ENCODE results near the gene ZNF488.

Gene ZNF488

GRCh38 chr10:47409171-47409865 is 25.2 kb upstream of the ZNF488 start:
- Histone ChIP-seq H3K36me3 (ENCODE audit: insufficient read depth, low read length) (no peaks in the 10 kb centered on the region), H3K4me3 (ENCODE audit: low read length) (no peak overlapping the region), H3K27ac (ENCODE audit: low read depth, low read length) (no peak overlapping the region), H3K4me1 (ENCODE audit: insufficient read depth, low read length) (0 out of 2 replicates have a peak, but pooled peaks cover 1% of the 10 kb centered on the region), H3K9me3 (ENCODE audit: insufficient read depth, low read depth, low read length) (no peaks in the 10 kb centered on the region), H3K27me3 (ENCODE audit: insufficient read depth, low read length) (no peaks in the 10 kb centered on the region), H3K9ac (ENCODE audit: low read depth, low read length) (no peak overlapping the region)
- WGBS: 84% methylated on average over 15 of the region's 15 CpGs

GRCh38 chr10:47408606-47409005 is 24.5 kb upstream of the ZNF488 start:
- H3K36me3 ChIP-seq (ENCODE audit: insufficient read depth, low read length): no peaks in the 10 kb centered on the region
- H3K27me3 ChIP-seq (ENCODE audit: insufficient read depth, low read length): no peaks in the 10 kb centered on the region
- no peak overlapping the region for H3K27ac ChIP-seq (ENCODE audit: low read depth, low read length)
- 96% methylated on average over 5 of the region's 6 CpGs for WGBS
- no peak overlapping the region for H3K9ac ChIP-seq (ENCODE audit: low read depth, low read length)
- no peaks in the 10 kb centered on the region for H3K9me3 ChIP-seq (ENCODE audit: insufficient read depth, low read depth, low read length)
- no peak overlapping the region for H3K4me3 ChIP-seq (ENCODE audit: low read length)
- H3K4me1 ChIP-seq (ENCODE audit: insufficient read depth, low read length): peaks cover 8% of the 10 kb centered on the region; the same call in 1 of the 2 replicates

- Histone ChIP-seq H3K4me3 (ENCODE audit: low read length) (no peak overlapping the region), H3K27ac (ENCODE audit: low read depth, low read length) (no peak overlapping the region; the same call in 1 of the 2 replicates), H3K9me3 (ENCODE audit: insufficient read depth, low read depth, low read length) (no peaks in the 10 kb centered on the region), H3K27me3 (ENCODE audit: insufficient read depth, low read length) (no peaks in the 10 kb centered on the region), H3K4me1 (ENCODE audit: insufficient read depth, low read length) (peaks cover 22% of the 10 kb centered on the region), H3K36me3 (ENCODE audit: insufficient read depth, low read length) (no peaks in the 10 kb centered on the region), H3K9ac (ENCODE audit: low read depth, low read length) (no peak overlapping the region)
- 81% methylated on average over 9 of the region's 9 CpGs for WGBS
Measured at GRCh38 chr10:47406870-47407691, 23.0 kb upstream of the ZNF488 start.

- 86% methylated on average over 4 of the region's 4 CpGs for WGBS
- no peak overlapping the region for H3K4me3 ChIP-seq (ENCODE audit: low read length)
Measured at GRCh38 chr10:47406548-47406869, 22.4 kb upstream of the ZNF488 start.

GRCh38 chr10:47405857-47406547 is 21.9 kb upstream of the ZNF488 start:
- no peak overlapping the region for H3K27ac ChIP-seq (ENCODE audit: low read depth, low read length)
- H3K27me3 ChIP-seq (ENCODE audit: insufficient read depth, low read length): no peaks in the 10 kb centered on the region
- peaks cover 26% of the 10 kb centered on the region for H3K4me1 ChIP-seq (ENCODE audit: insufficient read depth, low read length)
- whole genome bisulfite sequencing: 92% methylated on average over 11 of the region's 11 CpGs
- H3K36me3 ChIP-seq (ENCODE audit: insufficient read depth, low read length): no peaks in the 10 kb centered on the region
- no peaks in the 10 kb centered on the region for H3K9me3 ChIP-seq (ENCODE audit: insufficient read depth, low read depth, low read length)
- H3K9ac ChIP-seq (ENCODE audit: low read depth, low read length): no peak overlapping the region
- H3K4me3 ChIP-seq (ENCODE audit: low read length): no peak overlapping the region

More at GRCh38 chr10:47406548-47406869, 22.4 kb upstream of the ZNF488 start:
- Histone ChIP-seq H3K4me1 (ENCODE audit: insufficient read depth, low read length) (peaks cover 26% of the 10 kb centered on the region), H3K27ac (ENCODE audit: low read depth, low read length) (no peak overlapping the region), H3K36me3 (ENCODE audit: insufficient read depth, low read length) (no peaks in the 10 kb centered on the region), H3K9me3 (ENCODE audit: insufficient read depth, low read depth, low read length) (no peaks in the 10 kb centered on the region), H3K27me3 (ENCODE audit: insufficient read depth, low read length) (no peaks in the 10 kb centered on the region), H3K9ac (ENCODE audit: low read depth, low read length) (no peak overlapping the region)

GRCh38 chr10:47404937-47405336 is 20.8 kb upstream of the ZNF488 start:
- 93% methylated on average over 2 of the region's 2 CpGs for WGBS
- Histone ChIP-seq H3K27ac (ENCODE audit: low read depth, low read length) (no peak overlapping the region), H3K36me3 (ENCODE audit: insufficient read depth, low read length) (no peaks in the 10 kb centered on the region), H3K27me3 (ENCODE audit: insufficient read depth, low read length) (no peaks in the 10 kb centered on the region), H3K9me3 (ENCODE audit: insufficient read depth, low read depth, low read length) (no peaks in the 10 kb centered on the region), H3K4me3 (ENCODE audit: low read length) (no peak overlapping the region), H3K9ac (ENCODE audit: low read depth, low read length) (no peak overlapping the region), H3K4me1 (ENCODE audit: insufficient read depth, low read length) (peaks cover 26% of the 10 kb centered on the region)

- 90% methylated on average over 6 of the region's 6 CpGs for WGBS
- Histone ChIP-seq H3K9ac (ENCODE audit: low read depth, low read length) (no peak overlapping the region), H3K4me3 (ENCODE audit: low read length) (no peak overlapping the region), H3K9me3 (ENCODE audit: insufficient read depth, low read depth, low read length) (no peaks in the 10 kb centered on the region), H3K27ac (ENCODE audit: low read depth, low read length) (no peak overlapping the region), H3K36me3 (ENCODE audit: insufficient read depth, low read length) (no peaks in the 10 kb centered on the region), H3K4me1 (ENCODE audit: insufficient read depth, low read length) (peaks cover 26% of the 10 kb centered on the region), H3K27me3 (ENCODE audit: insufficient read depth, low read length) (no peaks in the 10 kb centered on the region)
Measured at GRCh38 chr10:47404446-47404845, 20.4 kb upstream of the ZNF488 start.

- Histone ChIP-seq H3K4me3 (ENCODE audit: low read length) (no peak overlapping the region), H3K4me1 (ENCODE audit: insufficient read depth, low read length) (peaks cover 26% of the 10 kb centered on the region), H3K27ac (ENCODE audit: low read depth, low read length) (peak overlapping the region; percentile 39; the same call in 1 of the 2 replicates), H3K36me3 (ENCODE audit: insufficient read depth, low read length) (no peaks in the 10 kb centered on the region), H3K9ac (ENCODE audit: low read depth, low read length) (no peak overlapping the region), H3K9me3 (ENCODE audit: insufficient read depth, low read depth, low read length) (no peaks in the 10 kb centered on the region), H3K27me3 (ENCODE audit: insufficient read depth, low read length) (no peaks in the 10 kb centered on the region)
- WGBS: 59% methylated on average over 6 of the region's 6 CpGs
Measured at GRCh38 chr10:47403446-47404318, 19.6 kb upstream of the ZNF488 start.

GRCh38 chr10:47402641-47403301 is 18.7 kb upstream of the ZNF488 start:
- Histone ChIP-seq H3K4me3 (ENCODE audit: low read length) (no peak overlapping the region), H3K9me3 (ENCODE audit: insufficient read depth, low read depth, low read length) (no peaks in the 10 kb centered on the region), H3K4me1 (ENCODE audit: insufficient read depth, low read length) (peaks cover 26% of the 10 kb centered on the region), H3K9ac (ENCODE audit: low read depth, low read length) (no peak overlapping the region), H3K27ac (ENCODE audit: low read depth, low read length) (peak overlapping the region; percentile 22; the same call in 1 of the 2 replicates), H3K27me3 (ENCODE audit: insufficient read depth, low read length) (no peaks in the 10 kb centered on the region), H3K36me3 (ENCODE audit: insufficient read depth, low read length) (no peaks in the 10 kb centered on the region)
- WGBS: 25% methylated on average over 4 of the region's 4 CpGs

GRCh38 chr10:47401874-47402640 is 18.0 kb upstream of the ZNF488 start:
- Histone ChIP-seq H3K9ac (ENCODE audit: low read depth, low read length) (no peak overlapping the region), H3K36me3 (ENCODE audit: insufficient read depth, low read length) (no peaks in the 10 kb centered on the region), H3K27me3 (ENCODE audit: insufficient read depth, low read length) (no peaks in the 10 kb centered on the region), H3K27ac (ENCODE audit: low read depth, low read length) (no peak overlapping the region; the same call in 1 of the 2 replicates), H3K4me3 (ENCODE audit: low read length) (no peak overlapping the region), H3K9me3 (ENCODE audit: insufficient read depth, low read depth, low read length) (no peaks in the 10 kb centered on the region), H3K4me1 (ENCODE audit: insufficient read depth, low read length) (peaks cover 26% of the 10 kb centered on the region)
- 67% methylated on average over 10 of the region's 10 CpGs for WGBS
